Stomach (tissue), 4 donors: ENCODE data around the gene SLC1A2.

Experiments
- CTCF ChIP-seq, 7 experiments: fragments of 450-650 bp in 4 of 7; fragments of 200-600 bp in 3 of 7; sonication (generic) in 3 of 7; IDR thresholded peaks; one replicate each; pipeline ENCODE4 v1.5.1; 2016 to 2019; ENCODE audit warnings: antibody characterized with exemption in 7 of 7, control low read depth in 2 of 7, mild to moderate bottlenecking in 1 of 7
- EP300 ChIP-seq: sonication (generic); formaldehyde crosslinking; IDR thresholded peaks from one replicate; pipeline ENCODE4 v1.6.1; 2017; ENCODE audit warnings: antibody characterized with exemption

- no peak for TF ChIP-seq CTCF (IDR thresholded peaks at IDR 0.05)
- no peak for TF ChIP-seq EP300
Measured at GRCh38 chr11:35375332-35376117, 43.8 kb downstream of the SLC1A2 start.
